ENCODE results near the gene PCDH9. TPM values are rescaled to one million over a fixed set of nuclear protein-coding genes. Genes with fewer than 3 reads are reported as not detected.

PCDH9 gene
- total RNA-seq, 1 experiment from 2014 or later, result 4.2 TPM

- DNase-seq (ENCODE audit: low read depth, low spot score) (no peak), ATAC-seq (no peak)
- Histone ChIP-seq H3K9me3 (ENCODE audit: control insufficient read depth, insufficient read depth, low read depth, low read length) (no peaks in the 10 kb centered on the region), H3K4me1 (ENCODE audit: control insufficient read depth, insufficient read depth, low read length) (no peaks in the 10 kb centered on the region), H3K4me3 (ENCODE audit: low read depth in 2 of 2, low read length in 2 of 2) (no peak overlapping the region), H3K27ac (ENCODE audit: low read length) (no peak overlapping the region), H3K36me3 (ENCODE audit: control insufficient read depth, insufficient read depth, low read length) (no peaks in the 10 kb centered on the region), H3K27me3 (ENCODE audit: control insufficient read depth, insufficient read depth, low read length) (no peaks in the 10 kb centered on the region)
- BruUV-seq (replicated peaks), result no TSS peak
- no peak for TF ChIP-seq SIN3A (IDR thresholded peaks at IDR 0.05; ENCODE audit: borderline replicate concordance, insufficient read depth, low read depth, low read length)
- TF ChIP-seq TCF7L2 (IDR thresholded peaks at IDR 0.05; ENCODE audit: low read depth, low read length), result no peak
- no peak for TF ChIP-seq POLR2AphosphoS5 (IDR thresholded peaks at IDR 0.05; ENCODE audit: low read depth, low read length)
- no peak for TF ChIP-seq CTCF (IDR thresholded peaks at IDR 0.05)
- TF ChIP-seq REST (IDR thresholded peaks at IDR 0.05; ENCODE audit: insufficient read depth in 1 of 2, low read depth in 2 of 2, low read length in 1 of 2), result no peak
- ChIA-PET POLR2A (no interaction called here), CTCF (no interaction called here)
- intact Hi-C loops (cut with micrococcal nuclease; ENCODE audit: unreplicated experiment), result no loop called here
- in situ Hi-C loops (cut with HindIII; ENCODE audit: low pct_unique_long_range_greater_than_20kb, low sequenced_read_pairs), result no loop called here
Observed at GRCh38 chr13:67200605-67201004, 29.5 kb downstream of the PCDH9 start.

GRCh38 chr13:67200183-67200582 is 30.0 kb downstream of the PCDH9 start:
- ATAC-seq (no peak), DNase-seq (ENCODE audit: low read depth, low spot score) (no peak)

More at GRCh38 chr13:67200183-67200582, 30.0 kb downstream of the PCDH9 start:
- Histone ChIP-seq H3K27me3 (ENCODE audit: control insufficient read depth, insufficient read depth, low read length) (no peaks in the 10 kb centered on the region), H3K4me1 (ENCODE audit: control insufficient read depth, insufficient read depth, low read length) (no peaks in the 10 kb centered on the region), H3K27ac (ENCODE audit: low read length) (no peak overlapping the region), H3K9me3 (ENCODE audit: control insufficient read depth, insufficient read depth, low read depth, low read length) (no peaks in the 10 kb centered on the region), H3K4me3 (ENCODE audit: low read depth in 2 of 2, low read length in 2 of 2) (no peak overlapping the region), H3K36me3 (ENCODE audit: control insufficient read depth, insufficient read depth, low read length) (no peaks in the 10 kb centered on the region)
- no peak for TF ChIP-seq POLR2AphosphoS5 (IDR thresholded peaks at IDR 0.05; ENCODE audit: low read depth, low read length)
- TF ChIP-seq TCF7L2 (IDR thresholded peaks at IDR 0.05; ENCODE audit: low read depth, low read length), result no peak
- no peak for TF ChIP-seq REST (IDR thresholded peaks at IDR 0.05; ENCODE audit: insufficient read depth in 1 of 2, low read depth in 2 of 2, low read length in 1 of 2)
- TF ChIP-seq CTCF (IDR thresholded peaks at IDR 0.05), result no peak
- no peak for TF ChIP-seq SIN3A (IDR thresholded peaks at IDR 0.05; ENCODE audit: borderline replicate concordance, insufficient read depth, low read depth, low read length)
- ChIA-PET POLR2A (no interaction called here), CTCF (no interaction called here)
- intact Hi-C loops (cut with micrococcal nuclease; ENCODE audit: unreplicated experiment) (no loop called here), in situ Hi-C loops (cut with HindIII; ENCODE audit: low pct_unique_long_range_greater_than_20kb, low sequenced_read_pairs) (no loop called here)
- no TSS peak for BruUV-seq (replicated peaks)
